ENCODE measurements around the gene MAST4. TPM values are rescaled to one million over a fixed set of nuclear protein-coding genes. Genes with fewer than 3 reads are reported as not detected.

MAST4 gene
- total RNA-seq, 2 donors from 2014 or later = 15.9 to 53.1 TPM

- peaks cover under 1% of the 10 kb centered on the region for H3K36me3 Mint-ChIP-seq
- H3K9me3 Mint-ChIP-seq = no peaks in the 10 kb centered on the region
- H3K27me3 Mint-ChIP-seq = peaks cover 19 to 25% of the 10 kb centered on the region in 2 donors
- ATAC-seq = peak; percentile 87 to 92
- H3K27ac Mint-ChIP-seq = peak overlapping the region; percentile 86 to 87
- peaks cover 13 to 58% of the 10 kb centered on the region in 2 donors for H3K4me1 Mint-ChIP-seq (ENCODE audit: low read depth in 2 of 2)
- no peak for DNase-seq (ENCODE audit: low spot score)
- H3K4me3 Mint-ChIP-seq = peak overlapping the region; percentile 90
These were observed 232.6 kb downstream of the MAST4 start for GRCh38 chr5:66828548-66829357.

GRCh38 chr5:66829358-66829674, 233.1 kb downstream of the MAST4 start:
- H3K36me3 Mint-ChIP-seq = peaks cover 5% of the 10 kb centered on the region
- peak overlapping the region; percentile 90 for H3K4me3 Mint-ChIP-seq
- ATAC-seq (no peak), DNase-seq (ENCODE audit: low spot score) (no peak)
- H3K9me3 Mint-ChIP-seq = no peaks in the 10 kb centered on the region
- H3K27me3 Mint-ChIP-seq = peaks cover 22 to 29% of the 10 kb centered on the region in 2 donors
- H3K4me1 Mint-ChIP-seq (ENCODE audit: low read depth in 2 of 2) = peaks cover 13 to 54% of the 10 kb centered on the region in 2 donors
- H3K27ac Mint-ChIP-seq = peak overlapping the region; percentile 86 to 87

DNA sequence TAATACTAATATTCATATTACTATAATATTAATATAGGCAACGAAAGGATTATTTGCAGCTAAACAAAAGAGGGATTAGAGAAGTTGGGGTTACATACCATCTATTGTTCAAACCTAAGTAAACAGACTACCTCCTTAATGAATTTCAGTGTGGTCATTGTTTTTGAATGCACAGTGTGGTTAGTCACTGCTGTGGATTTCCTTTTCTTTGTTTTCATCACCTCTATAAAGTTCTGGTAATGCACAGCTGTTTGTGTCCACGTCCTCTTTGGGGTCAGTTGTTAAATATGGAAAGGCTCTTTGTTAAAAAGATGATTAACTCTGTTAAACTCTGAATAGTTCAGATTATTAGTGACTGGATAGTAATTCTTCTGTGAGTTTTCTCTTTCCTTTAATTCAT, 233.6 kb downstream of the MAST4 start:
- Mint-ChIP-seq H3K36me3 (peaks cover 5% of the 10 kb centered on the region), H3K4me1 (ENCODE audit: low read depth in 2 of 2) (peaks cover 13 to 52% of the 10 kb centered on the region in 2 donors), H3K9me3 (no peaks in the 10 kb centered on the region), H3K27me3 (peaks cover 22 to 29% of the 10 kb centered on the region in 2 donors), H3K4me3 (peak overlapping the region; percentile 61), H3K27ac (peak overlapping the region in 1 of 2 donors; percentile 48)
- no peak for DNase-seq (ENCODE audit: low spot score)
- no peak for ATAC-seq

DNA sequence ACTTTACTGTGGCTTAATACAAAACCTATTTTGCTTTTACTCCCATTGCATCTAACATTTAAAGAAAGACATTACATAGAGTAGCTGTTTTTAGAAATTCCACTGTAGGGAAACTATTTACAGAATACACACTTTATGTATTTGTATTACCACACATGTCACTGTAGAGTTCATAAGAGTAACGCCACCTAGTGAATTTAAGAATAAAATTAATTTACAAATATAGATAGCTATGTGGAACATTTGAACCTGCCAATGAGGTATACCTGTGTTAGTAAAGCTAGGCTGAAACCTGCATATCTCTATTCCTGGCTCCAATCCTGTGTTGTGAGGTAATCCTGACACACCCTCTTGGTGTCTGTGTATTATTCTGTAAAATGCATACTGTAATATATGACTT, 234.4 kb downstream of the MAST4 start:
- Mint-ChIP-seq H3K36me3 (peaks cover 5% of the 10 kb centered on the region), H3K27ac (peak overlapping the region in 1 of 2 donors; percentile 48), H3K4me3 (peak overlapping the region; percentile 61), H3K27me3 (peaks cover 22 to 25% of the 10 kb centered on the region in 2 donors), H3K9me3 (no peaks in the 10 kb centered on the region), H3K4me1 (ENCODE audit: low read depth in 2 of 2) (peaks cover 13 to 52% of the 10 kb centered on the region in 2 donors)
- DNase-seq (ENCODE audit: low spot score) (no peak), ATAC-seq (no peak)

DNA sequence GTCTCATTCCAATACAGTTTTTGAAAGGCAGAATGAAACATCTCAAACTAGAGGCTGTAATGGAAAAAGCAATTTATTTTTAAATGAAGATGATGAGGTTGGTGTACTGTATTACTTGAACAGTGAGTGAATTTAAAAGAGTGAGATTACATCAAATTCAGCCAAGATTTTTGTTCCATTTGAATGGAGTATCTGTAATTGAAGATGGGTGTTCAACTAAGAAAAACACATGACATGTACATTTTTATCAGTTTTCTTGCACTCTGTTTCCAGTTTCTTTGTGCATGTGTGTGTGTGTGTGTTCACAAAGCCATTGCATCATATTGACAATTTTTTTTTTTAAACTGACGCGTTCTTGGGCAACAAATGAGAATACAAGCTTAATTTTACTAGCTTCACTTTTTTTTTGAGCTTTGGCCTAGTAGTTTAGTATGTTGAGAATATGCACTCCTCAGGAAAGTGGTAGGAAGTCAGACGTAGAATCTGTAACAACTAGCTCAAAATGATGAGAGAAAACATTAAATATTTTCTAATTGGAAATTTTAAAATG, 243.5 kb downstream of the MAST4 start:
- H3K4me1 Mint-ChIP-seq (ENCODE audit: low read depth in 2 of 2) = peaks cover 22 to 54% of the 10 kb centered on the region in 2 donors
- DNase-seq (ENCODE audit: low spot score) (no peak), ATAC-seq (no peak)
- peaks cover 22% of the 10 kb centered on the region for H3K36me3 Mint-ChIP-seq
- no peaks in the 10 kb centered on the region for H3K9me3 Mint-ChIP-seq
- peaks cover 7 to 21% of the 10 kb centered on the region in 2 donors for H3K27me3 Mint-ChIP-seq
- H3K4me3 Mint-ChIP-seq = peak overlapping the region; percentile 43
- peak overlapping the region in 1 of 2 donors; percentile 88 for H3K27ac Mint-ChIP-seq

GRCh38 chr5:66840511-66841013, 244.4 kb downstream of the MAST4 start:
- Mint-ChIP-seq H3K4me3 (peak overlapping the region; percentile 81), H3K27me3 (peaks cover 7 to 21% of the 10 kb centered on the region in 2 donors), H3K27ac (peak overlapping the region; percentile 75 to 88), H3K4me1 (ENCODE audit: low read depth in 2 of 2) (peaks cover 22 to 56% of the 10 kb centered on the region in 2 donors), H3K9me3 (no peaks in the 10 kb centered on the region), H3K36me3 (peaks cover 24% of the 10 kb centered on the region)
- DNase-seq (ENCODE audit: low spot score) (no peak), ATAC-seq (peak; percentile 84 to 92)

- peaks cover 7 to 21% of the 10 kb centered on the region in 2 donors for H3K27me3 Mint-ChIP-seq
- H3K4me3 Mint-ChIP-seq = peak overlapping the region; percentile 81
- DNase-seq (ENCODE audit: low spot score) (no peak), ATAC-seq (no peak)
- H3K27ac Mint-ChIP-seq = peak overlapping the region; percentile 75 to 88
- peaks cover 22 to 56% of the 10 kb centered on the region in 2 donors for H3K4me1 Mint-ChIP-seq (ENCODE audit: low read depth in 2 of 2)
- no peaks in the 10 kb centered on the region for H3K9me3 Mint-ChIP-seq
- H3K36me3 Mint-ChIP-seq = peaks cover 24% of the 10 kb centered on the region
These were observed 245.1 kb downstream of the MAST4 start for GRCh38 chr5:66841264-66841663.

GRCh38 chr5:66842540-66842939, 246.3 kb downstream of the MAST4 start:
- ATAC-seq = no peak
- Mint-ChIP-seq H3K27me3 (peaks cover 7 to 23% of the 10 kb centered on the region in 2 donors), H3K4me1 (ENCODE audit: low read depth in 2 of 2) (peaks cover 22 to 56% of the 10 kb centered on the region in 2 donors)

DNA sequence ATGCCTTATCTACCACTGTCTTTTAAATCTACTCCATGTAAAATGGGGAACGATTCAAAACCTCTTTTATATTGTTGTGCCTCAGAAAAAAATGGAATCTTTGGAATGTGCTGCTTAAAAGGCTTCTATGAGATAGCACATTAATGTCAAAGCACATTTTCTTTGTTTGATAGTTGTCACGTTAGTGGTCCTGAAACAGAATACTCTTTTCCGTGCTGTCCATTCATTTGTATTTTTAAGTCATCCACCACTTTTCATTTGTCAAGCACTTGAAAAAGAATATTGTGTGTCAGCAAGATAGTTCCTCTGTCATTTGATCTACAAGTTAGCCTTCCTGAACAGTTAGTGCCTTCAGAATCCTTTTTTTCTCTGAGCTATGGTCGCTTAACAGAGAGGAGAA, 246.9 kb downstream of the MAST4 start:
- H3K27me3 Mint-ChIP-seq = peaks cover 7 to 23% of the 10 kb centered on the region in 2 donors
- no peaks in the 10 kb centered on the region for H3K9me3 Mint-ChIP-seq
- DNase-seq (ENCODE audit: low spot score) (no peak), ATAC-seq (no peak)
- H3K36me3 Mint-ChIP-seq = peaks cover 24% of the 10 kb centered on the region
- peak overlapping the region; percentile 81 for H3K4me3 Mint-ChIP-seq
- H3K27ac Mint-ChIP-seq = peak overlapping the region; percentile 19 to 88
- peaks cover 22 to 56% of the 10 kb centered on the region in 2 donors for H3K4me1 Mint-ChIP-seq (ENCODE audit: low read depth in 2 of 2)

More at GRCh38 chr5:66842540-66842939, 246.3 kb downstream of the MAST4 start:
- peak overlapping the region; percentile 19 to 88 for H3K27ac Mint-ChIP-seq
- peaks cover 24% of the 10 kb centered on the region for H3K36me3 Mint-ChIP-seq
- H3K9me3 Mint-ChIP-seq = no peaks in the 10 kb centered on the region
- peak overlapping the region; percentile 81 for H3K4me3 Mint-ChIP-seq
- no peak for DNase-seq (ENCODE audit: low spot score)

- Mint-ChIP-seq H3K4me3 (no peak overlapping the region), H3K4me1 (ENCODE audit: low read depth in 2 of 2) (peaks cover 0 to 14% of the 10 kb centered on the region in 2 donors), H3K36me3 (peaks cover 9% of the 10 kb centered on the region), H3K27me3 (peaks cover 25 to 27% of the 10 kb centered on the region in 2 donors), H3K27ac (peak overlapping the region in 1 of 2 donors; percentile 4), H3K9me3 (no peaks in the 10 kb centered on the region)
- ATAC-seq = peak in 1 of 2 donors; percentile 13
- no peak for DNase-seq (ENCODE audit: low spot score)
These were observed 252.8 kb downstream of the MAST4 start for GRCh38 chr5:66848749-66849641.

DNA sequence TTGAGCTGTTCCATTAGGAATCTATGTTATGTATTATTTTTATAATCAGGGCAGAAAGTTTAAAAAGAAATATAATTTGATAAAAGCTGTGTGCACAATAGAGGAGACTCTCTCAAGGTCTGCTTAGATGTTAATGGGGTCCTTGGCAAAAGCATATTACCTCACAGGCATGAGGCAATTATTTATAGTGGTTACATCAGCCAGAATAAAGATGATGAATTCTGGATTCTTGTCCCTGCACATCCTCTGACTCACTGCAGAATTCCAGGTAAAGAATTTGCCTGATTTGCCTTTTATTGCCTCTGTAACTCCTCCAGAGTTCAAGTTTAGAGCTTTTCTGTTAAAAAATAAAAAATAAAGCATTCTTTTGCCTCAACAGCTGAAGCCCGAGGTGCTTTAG, 253.6 kb downstream of the MAST4 start:
- H3K36me3 Mint-ChIP-seq = peaks cover 1% of the 10 kb centered on the region
- H3K4me3 Mint-ChIP-seq = no peak overlapping the region
- H3K27me3 Mint-ChIP-seq = peaks cover 25 to 27% of the 10 kb centered on the region in 2 donors
- H3K4me1 Mint-ChIP-seq (ENCODE audit: low read depth in 2 of 2) = peaks cover 0 to 5% of the 10 kb centered on the region in 2 donors
- peak overlapping the region in 1 of 2 donors; percentile 4 for H3K27ac Mint-ChIP-seq
- H3K9me3 Mint-ChIP-seq = no peaks in the 10 kb centered on the region
- no peak for DNase-seq (ENCODE audit: low spot score)
- ATAC-seq = no peak

DNA sequence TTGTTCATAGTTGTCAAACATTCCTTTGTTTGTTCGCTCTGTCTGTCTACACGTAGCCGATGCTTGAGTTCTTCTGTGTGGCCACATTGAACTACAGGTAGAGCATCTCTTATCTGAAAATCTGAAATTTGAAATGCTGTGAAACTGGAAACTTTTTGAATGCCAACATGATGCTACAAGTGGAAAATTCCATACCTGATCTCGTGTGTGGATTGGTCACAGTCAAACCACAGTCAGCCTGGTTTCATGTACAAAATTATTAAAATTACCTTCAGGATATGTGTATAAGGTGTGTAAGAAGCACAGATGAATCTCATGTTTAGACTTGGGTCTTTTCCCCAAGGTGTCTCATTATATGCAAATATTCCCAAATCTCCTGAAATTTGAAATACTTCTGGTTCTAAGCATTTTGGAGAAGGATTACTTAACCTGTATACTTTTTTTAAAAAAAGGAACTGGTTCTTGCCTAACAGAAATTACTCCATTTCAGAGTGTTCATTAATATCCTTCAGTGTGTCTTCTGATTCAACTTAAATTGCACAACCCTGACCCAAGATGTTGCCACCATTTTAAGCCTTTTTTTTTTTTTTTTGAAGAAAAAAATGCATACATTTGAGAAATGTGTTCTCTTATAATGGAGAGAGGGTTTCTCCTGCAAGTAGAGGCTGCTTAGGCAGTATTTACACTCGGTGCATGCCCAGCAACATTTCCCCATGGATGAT, 254.3 kb downstream of the MAST4 start:
- H3K27me3 Mint-ChIP-seq = peaks cover 25 to 27% of the 10 kb centered on the region in 2 donors
- H3K27ac Mint-ChIP-seq = peak overlapping the region in 1 of 2 donors; percentile 66
- no peak overlapping the region for H3K4me3 Mint-ChIP-seq
- H3K36me3 Mint-ChIP-seq = no peaks in the 10 kb centered on the region
- no peak for ATAC-seq
- DNase-seq (ENCODE audit: low spot score) = no peak
- H3K9me3 Mint-ChIP-seq = no peaks in the 10 kb centered on the region
- H3K4me1 Mint-ChIP-seq (ENCODE audit: low read depth in 2 of 2) = peaks cover 0 to 11% of the 10 kb centered on the region in 2 donors

- ATAC-seq (no peak), DNase-seq (ENCODE audit: low spot score) (no peak)
- peaks cover 0 to 14% of the 10 kb centered on the region in 2 donors for H3K4me1 Mint-ChIP-seq (ENCODE audit: low read depth in 2 of 2)
- H3K36me3 Mint-ChIP-seq = no peaks in the 10 kb centered on the region
- H3K9me3 Mint-ChIP-seq = no peaks in the 10 kb centered on the region
- H3K27me3 Mint-ChIP-seq = peaks cover 25 to 27% of the 10 kb centered on the region in 2 donors
- H3K4me3 Mint-ChIP-seq = no peak overlapping the region
- no peak overlapping the region for H3K27ac Mint-ChIP-seq
These were observed 255.1 kb downstream of the MAST4 start for GRCh38 chr5:66851306-66851705.

All from natural killer cell treated with Interleukin-12 subunit alpha and Interleukin-12 subunit beta and Interleukin-15 and Interleukin-18, amount 100 ng/mL, for 72 hours (primary cell).